CMK (cell line): ENCODE measurements around the gene TMEM131L.
"Not testable (repeated sequence)": the region's sequence is repeated elsewhere in the genome, so short reads cannot be mapped to it uniquely, and the experiment has no call there.

ENCODE experiments used
- DNase-seq: peaks from one replicate; pipeline ENCODE4 v3.0.0-alpha.2; 2010; ENCODE audit warnings: low read depth

The TMEM131L gene

GRCh38 chr4:153499005-153499404 is 32.8 kb downstream of the TMEM131L start:
- DNase-seq: no peak

DNA sequence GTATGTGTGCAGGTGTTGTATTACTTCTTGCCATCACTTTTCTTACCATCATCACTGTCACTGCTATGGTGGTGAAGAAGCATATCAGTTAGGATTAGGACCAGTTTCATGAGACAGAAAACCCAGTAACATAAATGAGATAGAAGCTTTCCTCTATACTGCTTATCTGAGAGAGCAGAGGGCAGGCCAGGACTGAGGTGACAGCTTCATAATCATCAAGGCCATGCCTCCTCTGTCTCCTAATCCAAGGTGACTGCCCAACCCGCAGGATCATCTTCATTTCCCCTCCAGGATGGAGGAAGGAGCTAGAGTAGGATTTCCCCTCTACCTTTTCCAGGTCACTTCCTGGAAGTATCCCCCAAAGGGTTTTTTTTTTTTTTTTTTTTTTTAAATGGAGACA is 35.4 kb downstream of the TMEM131L start:
- no peak for DNase-seq

GRCh38 chr4:153502584-153502983 is 36.4 kb downstream of the TMEM131L start:
- no peak for DNase-seq

GRCh38 chr4:153506341-153507309 is 40.5 kb downstream of the TMEM131L start:
- no peak for DNase-seq

DNA sequence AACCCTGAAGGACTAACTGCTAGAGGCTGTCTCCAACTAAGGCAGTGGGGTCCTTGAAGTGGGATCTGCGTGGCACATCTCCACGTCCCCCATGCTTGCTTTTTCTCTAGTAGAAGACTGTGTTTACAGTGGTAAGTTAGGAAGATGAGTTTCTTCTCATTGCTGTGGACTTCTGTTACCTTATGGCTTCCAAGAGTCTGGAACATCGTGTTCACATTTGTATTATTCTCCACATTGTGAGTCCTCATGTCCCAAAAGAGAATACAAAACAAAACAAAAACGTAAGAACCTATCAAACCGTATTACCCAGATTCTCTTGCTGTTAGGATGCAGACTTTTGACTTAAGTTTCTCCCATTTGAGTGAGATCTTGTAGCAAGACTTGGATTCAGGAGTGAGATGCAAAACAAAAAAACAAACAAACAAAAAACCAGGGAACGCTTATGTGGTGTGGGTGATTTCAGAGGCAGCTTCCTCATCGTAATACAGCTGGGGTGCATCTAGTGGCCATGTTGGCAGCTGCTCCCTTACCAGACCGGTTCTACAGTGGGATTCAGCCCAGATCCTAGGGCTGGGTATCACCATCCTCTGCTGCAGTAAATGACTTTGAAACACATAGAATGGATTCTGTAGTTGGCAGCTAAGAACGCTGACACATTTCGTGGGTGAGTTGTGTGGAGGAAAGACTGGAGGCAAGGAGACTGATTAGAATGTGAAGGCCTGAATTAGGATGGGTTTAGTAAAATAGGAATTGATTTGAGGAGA is 41.3 kb downstream of the TMEM131L start:
- no peak for DNase-seq

- not testable (repeated sequence) for DNase-seq
Observed at GRCh38 chr4:153509212-153509611, 43.1 kb downstream of the TMEM131L start.

DNA sequence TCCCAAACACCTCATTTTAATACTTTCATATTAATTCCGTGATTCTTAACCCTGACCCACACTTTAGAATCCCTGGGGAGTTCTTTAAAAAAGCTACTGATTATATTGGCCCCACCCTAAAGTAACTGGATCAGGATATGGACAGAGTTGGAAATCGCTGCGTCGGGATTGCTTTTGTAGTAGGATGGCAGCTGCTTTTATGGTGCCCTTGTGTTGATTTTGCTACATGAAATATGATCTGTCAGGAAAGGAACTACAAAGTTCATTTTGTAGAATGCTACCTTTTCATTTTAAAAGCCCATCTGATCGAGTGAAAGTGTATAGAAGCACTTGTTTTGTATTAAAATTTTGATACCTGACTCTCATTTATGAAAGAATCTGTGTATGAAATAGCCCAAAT is 43.6 kb downstream of the TMEM131L start:
- no peak for DNase-seq

- DNase-seq: no peak
Observed at GRCh38 chr4:153510252-153511001, 44.3 kb downstream of the TMEM131L start.

DNA sequence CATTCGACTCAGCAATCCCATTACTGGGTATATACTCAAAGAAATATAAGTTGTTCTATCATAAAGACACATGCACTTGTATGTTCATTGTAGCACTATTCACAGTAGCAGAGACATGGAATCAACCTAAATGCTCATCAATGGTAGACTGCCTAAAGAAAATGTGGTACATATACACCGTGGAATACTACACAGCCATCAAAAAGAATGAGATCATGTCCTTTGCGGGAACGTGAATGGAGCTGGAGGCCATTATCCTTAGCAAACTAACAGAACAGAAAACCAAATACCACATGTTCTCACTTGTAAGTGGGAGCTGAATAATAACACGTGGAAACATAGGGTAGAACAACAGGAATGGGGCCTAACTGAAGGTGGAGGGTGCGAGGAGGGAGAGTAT is 44.9 kb downstream of the TMEM131L start:
- no peak for DNase-seq

DNA sequence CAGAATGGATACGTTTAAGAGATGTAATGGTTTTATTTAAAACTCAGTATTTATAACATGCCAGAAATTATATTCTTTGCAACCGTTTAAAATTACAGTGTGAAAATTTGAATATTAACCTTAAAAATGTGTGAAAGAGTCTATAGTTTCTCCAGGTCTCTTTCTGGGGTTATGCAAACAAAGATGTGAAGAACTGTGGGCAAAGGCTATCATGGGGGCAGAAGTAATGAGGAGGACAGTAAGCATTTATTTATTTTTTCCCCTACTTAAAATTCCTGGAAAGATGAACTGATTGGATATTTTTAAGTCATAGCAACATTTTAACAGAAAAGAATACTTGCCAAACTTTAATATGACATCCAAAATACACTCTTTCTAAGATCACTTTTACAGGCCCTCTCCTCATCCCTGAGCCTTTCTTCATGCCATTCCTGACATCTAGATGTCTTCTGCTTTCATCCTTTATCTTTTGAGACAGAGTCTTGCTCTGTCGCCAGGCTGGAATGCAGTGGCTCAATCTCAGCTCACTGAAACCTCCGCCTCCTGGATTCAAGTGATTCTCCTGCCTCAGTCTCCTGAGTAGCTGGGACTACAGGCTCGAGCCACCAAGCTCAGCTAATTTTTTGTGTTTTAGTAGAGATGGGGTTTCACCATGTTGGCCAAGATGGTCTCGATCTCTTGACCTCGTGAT is 46.1 kb downstream of the TMEM131L start:
- DNase-seq: no peak

GRCh38 chr4:153512952-153513500 is 46.9 kb downstream of the TMEM131L start:
- no peak for DNase-seq

DNA sequence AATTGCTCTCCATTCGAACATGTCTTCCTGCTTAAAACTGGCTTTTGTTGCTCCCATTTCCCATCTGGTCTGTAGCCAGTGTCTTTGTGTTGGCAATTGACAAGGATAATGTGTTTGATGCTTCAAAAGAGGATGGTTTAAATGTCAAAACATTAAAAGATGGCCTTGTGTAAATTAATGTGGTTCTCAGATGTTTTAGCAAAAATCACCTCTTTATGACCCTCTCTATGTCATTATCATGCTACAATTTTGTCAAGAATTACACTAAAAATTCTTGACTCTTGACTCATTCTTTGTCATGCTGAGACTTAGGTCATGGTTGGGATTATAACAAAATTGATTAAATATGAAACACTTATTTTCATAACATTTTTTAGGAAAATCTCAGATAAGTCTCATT is 47.4 kb downstream of the TMEM131L start:
- DNase-seq: no peak

- DNase-seq: no peak
Observed at GRCh38 chr4:153514001-153514526, 47.9 kb downstream of the TMEM131L start.

DNA sequence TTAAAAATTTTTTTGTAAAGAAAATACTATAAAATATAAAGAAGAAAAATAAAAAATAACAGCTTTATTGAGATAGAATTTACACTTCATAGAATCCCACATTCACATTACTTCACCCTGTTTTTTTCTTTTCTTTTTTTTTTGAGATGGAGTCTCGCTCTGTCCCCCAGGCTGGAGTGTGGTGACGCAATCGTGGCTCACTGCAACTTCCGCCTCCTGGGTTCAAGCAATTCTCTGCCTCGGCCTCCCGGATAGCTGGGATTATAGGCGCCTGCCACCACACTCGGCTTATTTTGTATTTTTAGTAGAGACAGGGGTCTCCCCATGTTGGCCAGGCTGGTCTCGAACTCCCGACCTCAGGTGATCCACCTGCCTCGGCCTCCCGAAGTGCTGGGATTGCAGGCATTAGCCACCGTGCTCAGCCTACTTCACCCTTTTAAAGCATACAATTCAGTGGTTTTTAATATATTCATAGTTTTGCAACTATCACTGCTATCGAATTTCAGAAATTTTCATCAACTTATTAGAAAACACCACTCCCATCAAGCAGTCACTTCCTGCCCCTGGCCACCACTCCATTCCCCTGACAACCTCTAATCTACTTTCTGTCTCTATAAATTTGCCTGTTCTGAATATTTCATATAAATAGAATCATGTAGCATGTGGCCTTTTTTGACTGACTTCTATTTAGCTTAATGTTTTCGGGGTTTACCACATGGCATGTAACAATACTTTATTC is 48.7 kb downstream of the TMEM131L start:
- no peak for DNase-seq

DNA sequence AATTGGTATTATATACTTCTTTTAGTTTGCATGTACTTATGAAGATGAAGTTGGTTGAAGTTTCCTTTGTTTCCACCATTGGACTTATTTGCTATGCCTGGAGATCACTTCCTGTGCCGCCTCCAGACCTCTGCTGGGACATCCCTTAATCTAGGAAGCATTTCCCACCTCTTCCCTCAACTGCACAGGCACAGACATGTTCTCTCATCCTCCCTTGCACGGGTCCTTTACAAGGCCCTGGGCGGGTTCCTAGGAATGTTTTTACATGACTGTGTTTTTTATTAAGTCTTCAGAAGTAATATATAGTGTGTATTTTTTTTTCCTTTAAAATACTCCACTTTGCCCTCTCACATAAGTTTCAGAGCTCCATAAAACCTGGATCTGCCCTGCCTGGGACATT is 51.0 kb downstream of the TMEM131L start:
- no peak for DNase-seq

- DNase-seq: no peak
Observed at GRCh38 chr4:153518001-153518400, 51.8 kb downstream of the TMEM131L start.

GRCh38 chr4:153518637-153519389 is 52.7 kb downstream of the TMEM131L start:
- no peak for DNase-seq

- no peak for DNase-seq
Observed at GRCh38 chr4:153519687-153520086, 53.5 kb downstream of the TMEM131L start.

DNA sequence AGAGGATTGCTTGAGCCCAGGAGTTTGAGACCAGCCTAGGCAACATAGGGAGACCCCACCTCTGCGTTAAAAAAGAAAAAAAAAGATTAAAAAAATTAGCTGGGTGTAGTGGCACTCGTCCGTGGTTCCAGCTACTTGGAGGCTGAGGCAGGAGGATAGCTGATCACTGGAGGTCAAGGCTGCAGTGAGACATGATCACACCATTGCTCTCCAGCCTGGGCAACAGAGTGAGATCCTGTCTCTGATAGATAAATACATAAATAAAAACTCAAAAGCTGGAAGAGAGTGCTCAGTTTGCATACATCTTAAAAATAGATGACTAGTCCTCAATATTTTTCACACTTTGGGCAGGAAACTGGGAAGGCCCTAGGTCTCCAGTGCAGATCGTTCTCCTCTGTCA is 54.1 kb downstream of the TMEM131L start:
- DNase-seq: no peak
